Measurements from ENCODE around the gene ZNF530.

The ZNF530 gene

GRCh38 chr19:57615346-57615745 is 15.7 kb downstream of the ZNF530 start:
- DNase-seq: no peak

GRCh38 chr19:57620673-57621348 is 21.1 kb downstream of the ZNF530 start:
- DNase-seq: no peak

DNA sequence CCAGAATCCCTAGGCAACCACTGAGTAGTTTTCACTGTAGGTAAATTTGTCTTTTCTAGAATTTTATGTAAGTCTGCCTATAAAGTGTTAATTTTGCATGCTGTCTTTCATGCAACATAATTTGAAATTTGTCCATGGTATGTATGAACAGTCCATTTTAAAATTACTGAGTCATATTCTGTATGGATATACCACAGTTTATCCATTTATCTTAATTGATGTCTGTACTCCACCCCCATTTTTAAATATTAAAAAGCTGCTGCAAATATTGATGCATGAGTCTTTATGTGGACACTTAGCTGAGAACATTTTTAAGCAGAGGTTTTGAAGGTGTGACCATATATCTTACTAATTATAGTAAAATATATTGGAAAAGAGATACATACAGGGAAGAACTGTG is 23.4 kb downstream of the ZNF530 start:
- no peak for DNase-seq

GRCh38 chr19:57632987-57633831 is 33.5 kb downstream of the ZNF530 start, which contains the start of gene ZNF211:
Gene ZNF211 (plus strand): TSS chr19:57633168. CDS start chr19:57633347, 179 bp downstream.
- peak; percentile 89 to 93 for DNase-seq

GRCh38 chr19:57633832-57634131 is 34.1 kb downstream of the ZNF530 start:
- no peak for DNase-seq

GRCh38 chr19:57637379-57637778 is 37.7 kb downstream of the ZNF530 start:
- no peak for DNase-seq

- no peak for DNase-seq
These were observed 42.1 kb downstream of the ZNF530 start for GRCh38 chr19:57641715-57642234.

GRCh38 chr19:57642396-57643046 is 42.8 kb downstream of the ZNF530 start:
- no peak for DNase-seq

DNA sequence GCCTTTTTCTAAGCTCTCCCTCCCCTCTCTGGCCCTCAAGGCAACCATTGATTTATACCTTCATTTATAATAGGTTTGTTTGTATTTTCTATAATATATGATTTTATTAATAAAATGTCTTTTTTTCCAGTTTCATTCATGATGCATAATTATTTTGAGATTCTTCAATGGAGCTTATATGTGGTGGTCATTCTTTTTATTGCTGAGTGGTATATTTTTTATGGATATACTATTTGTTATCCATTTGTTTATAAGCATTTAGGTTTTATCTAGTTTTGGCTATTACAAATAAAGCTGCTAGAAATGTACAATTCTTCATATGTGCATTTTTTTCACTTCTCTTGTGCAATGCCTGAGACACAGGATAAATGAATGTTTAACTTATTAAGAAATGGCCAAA is 44.0 kb downstream of the ZNF530 start:
- DNase-seq: no peak

- DNase-seq: no peak
These were observed 48.8 kb downstream of the ZNF530 start for GRCh38 chr19:57648331-57649003.

GRCh38 chr19:57651654-57651996 is 51.9 kb downstream of the ZNF530 start:
- DNase-seq: no peak

DNA sequence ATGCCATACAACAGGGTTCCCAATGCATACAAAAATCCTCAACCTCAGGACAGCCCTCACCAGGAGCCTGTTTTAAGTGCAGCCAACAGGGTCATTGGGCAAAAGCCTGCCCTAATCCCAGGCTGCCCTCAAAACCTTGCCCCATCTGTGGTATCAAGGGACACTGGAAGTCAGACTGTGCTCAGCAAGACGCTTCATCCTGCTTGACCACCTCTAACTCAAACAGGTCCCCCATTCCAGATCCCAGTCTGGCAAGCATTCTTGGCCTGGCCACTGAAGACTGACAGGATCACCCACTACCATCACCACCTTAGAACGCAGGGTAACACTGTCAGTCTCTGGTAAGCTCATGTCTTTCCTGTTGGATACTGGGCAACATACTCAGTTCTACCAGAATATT is 54.0 kb downstream of the ZNF530 start:
- DNase-seq: no peak

GRCh38 chr19:57655443-57655842 is 55.8 kb downstream of the ZNF530 start:
- no peak for DNase-seq

DNA sequence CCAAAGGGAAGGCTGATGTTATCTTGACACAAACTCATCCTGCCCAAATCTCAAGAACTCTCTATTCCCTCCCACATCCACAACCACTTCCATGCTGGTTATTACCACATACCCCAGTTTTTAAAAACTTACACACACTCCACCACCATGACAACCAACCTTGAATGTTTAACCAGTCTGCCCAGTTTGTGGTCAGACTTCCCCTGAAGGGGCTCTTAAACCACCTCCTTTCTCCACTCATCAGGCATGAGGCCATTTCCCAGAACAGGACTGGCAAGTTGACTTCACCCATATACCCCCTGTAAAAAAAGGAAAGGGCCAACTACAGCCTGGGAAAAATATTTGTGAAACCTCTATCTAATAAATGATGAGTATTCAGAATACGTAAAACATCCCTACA is 56.7 kb downstream of the ZNF530 start:
- DNase-seq: no peak

All from CD4-positive, alpha-beta T cell treated with Interferon alpha-2 for 1 hour (primary cell).